Stimulated activated CD4-positive, alpha-beta T cell treated with anti-CD3 and anti-CD28 coated beads, Interleukin-2, amount 100 ng/mL, for 4 hours (primary cell): Measurements from ENCODE around the gene ABCC1.
A peak's percentile ranks its signal among the peaks of the same experiment; 100 is the strongest.
"Not testable (repeated sequence)": the region's sequence is repeated elsewhere in the genome, so short reads cannot be mapped to it uniquely, and the experiment has no call there.

ENCODE experiments used
- DNase-seq: peaks from one replicate; pipeline ENCODE4 v3.0.0-alpha.2; 2020; ENCODE audit warnings: low read depth

ABCC1 gene

DNA sequence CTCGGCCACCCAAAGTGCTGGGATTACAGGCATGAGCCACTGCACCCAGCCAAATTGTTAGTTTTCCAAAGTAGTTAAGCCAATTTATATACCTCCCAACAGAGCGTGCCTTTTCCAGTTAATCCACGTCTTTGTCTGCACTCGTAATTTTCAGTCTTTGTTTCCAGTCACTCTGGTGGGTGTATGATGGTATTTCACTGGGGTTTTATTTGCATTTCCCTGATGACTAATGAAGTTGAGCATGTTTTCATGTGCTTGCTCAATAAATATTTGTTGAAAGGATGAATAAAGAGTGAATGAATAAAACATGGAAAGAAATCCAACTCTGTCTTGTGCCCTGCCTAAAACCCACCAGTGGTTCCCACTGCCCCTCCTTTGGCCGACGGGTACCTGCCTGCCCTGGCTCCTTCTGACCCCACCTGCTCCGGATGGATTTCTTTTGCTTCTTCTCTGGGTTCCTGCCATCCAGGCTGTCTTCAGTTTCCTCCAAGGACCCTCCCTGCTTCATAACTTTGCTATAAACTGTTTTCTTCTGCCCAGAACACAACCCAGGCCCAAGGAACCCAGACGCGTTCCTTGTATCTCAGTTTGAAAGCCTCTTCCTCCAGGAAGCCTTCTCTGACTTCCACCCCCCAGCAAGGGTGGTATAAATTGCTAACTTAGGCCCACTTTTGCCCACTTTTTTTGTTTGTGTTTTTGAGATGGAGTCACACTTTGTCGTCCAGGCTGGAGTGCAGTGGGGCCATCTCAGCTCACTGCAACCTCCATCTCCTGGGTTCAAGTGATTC, 3.0 kb upstream of the ABCC1 start:
- DNase-seq, result no peak

DNA sequence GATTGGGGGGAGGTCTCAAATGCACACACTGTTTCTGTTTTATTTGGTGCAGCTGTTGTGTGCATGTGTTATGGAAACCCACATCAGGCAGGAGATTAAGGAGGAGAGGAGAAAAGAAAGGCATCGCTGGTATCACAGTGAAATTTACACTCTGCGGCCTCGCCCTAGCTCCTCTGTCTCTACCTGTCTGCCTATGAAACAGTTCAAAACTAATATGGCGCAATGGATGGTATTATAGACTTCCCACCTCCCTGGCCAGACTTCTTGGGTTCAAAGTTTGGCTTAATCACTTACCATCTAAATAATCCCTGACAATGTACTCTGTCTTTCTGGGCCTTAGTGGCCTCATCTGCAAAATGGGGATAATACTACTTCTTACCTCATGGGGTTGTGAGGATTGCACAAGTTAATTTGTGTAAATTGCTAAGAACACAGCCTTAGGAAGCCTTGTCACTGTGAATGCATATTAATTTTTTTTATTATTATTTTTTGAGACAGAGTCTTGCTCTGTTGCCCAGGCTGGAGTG, 1.4 kb upstream of the ABCC1 start:
- DNase-seq, result no peak

DNA sequence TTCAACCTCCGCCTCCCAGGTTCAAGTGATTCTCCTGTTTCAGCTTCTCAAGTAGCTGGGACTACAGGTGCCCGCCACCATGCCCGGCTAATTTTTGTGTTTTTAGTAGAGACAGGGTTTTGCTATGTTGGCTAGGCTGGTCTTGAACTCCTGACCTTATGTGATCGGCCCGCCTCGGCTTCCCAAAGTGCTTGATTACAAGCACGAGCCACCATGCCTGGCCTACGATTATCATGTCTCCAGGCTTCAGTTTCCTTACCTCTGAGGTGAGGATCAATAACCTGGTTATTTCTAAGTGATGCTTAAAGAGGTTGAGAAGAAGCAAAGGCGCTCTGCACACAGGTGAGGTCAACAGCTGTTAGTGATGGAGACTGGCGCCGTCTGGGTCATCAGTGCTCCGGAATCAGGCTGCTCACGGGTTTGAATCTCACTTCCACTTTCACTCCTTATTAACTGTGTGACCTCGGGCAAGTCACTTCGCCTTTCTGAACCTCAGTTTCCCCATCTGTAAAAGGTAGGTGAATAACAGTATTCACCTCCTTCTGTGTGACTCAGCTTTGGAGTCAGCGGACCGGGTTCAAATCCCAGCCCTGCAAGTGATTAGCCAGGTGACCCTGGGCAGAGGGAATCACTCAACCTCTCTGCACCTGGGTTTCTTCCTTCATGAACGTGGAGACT, 745 bp upstream of the ABCC1 start:
- DNase-seq, result no peak

DNA sequence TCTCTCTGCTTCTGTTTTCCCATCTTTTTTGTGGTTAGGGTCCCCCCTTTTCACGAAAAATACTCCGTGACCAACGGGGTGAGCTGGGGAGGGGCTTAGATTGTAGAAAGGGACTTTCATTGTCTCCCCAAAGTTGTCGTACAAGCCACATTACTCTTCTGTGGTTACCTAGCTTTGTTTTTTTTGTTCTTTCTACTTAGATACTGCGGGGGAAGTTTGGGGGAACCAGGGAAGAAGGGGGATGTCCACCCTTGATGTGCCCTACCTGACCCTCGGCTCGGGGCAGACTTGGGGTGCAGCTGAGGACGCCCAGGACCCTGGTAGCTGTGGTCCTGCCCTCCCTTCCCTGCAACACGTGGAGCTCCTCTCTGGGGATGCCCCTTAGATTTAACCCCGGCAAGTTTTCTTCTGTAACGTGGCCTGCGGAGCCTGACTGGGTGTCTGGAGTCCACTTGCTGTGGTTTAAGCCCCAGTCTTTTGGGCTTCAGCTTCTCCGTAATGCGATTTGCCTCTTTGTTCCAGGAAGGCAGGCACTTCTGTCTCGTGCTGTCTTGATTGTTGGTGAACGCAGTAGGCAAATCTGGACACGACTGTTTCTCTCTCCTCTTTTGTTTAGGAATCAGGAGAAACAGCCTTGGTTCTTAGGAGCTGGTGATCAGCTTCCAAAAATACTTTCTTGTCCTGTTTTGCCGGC, 892 bp downstream of the ABCC1 start:
- DNase-seq, result peak; percentile 14

DNA sequence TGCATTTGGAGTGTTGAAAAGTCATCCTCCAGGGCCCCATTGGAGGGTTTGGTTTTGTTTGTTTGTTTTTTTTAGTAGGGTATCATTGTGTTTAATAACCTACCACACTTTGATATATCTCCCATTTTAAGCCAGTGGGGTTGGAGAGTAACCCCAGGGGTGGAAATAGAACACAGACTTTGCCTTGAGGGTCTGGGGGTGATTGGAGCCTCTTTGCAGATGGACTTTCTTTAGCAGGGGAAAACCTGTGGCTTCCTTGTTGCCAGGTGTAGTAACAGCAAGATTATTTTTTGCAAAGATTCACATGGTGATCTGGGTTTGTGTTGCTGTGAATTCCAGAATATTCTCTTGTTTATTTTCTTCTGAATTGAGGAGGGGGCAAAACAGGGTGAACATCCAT, 1.5 kb downstream of the ABCC1 start:
- DNase-seq, result no peak

DNA sequence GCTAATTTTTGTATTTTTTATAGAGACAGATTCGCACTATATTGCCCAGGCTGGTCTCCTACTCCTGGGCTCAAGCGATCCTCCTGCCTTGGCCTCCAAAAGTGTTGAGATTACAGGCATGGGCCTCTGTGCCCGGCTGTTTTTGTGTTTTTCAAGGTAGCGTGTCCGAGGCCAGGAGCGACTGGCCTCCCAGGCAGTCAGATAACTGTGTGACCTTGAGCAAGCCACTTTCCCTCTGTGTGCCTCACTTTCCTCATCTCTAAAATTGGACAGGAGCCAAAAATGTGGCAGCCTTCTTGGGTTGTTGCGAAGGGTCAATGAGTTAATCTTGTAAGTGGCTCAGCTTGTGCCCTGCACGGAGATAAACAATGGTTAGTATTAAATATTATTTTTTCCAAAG, 2.4 kb downstream of the ABCC1 start:
- DNase-seq, result no peak

DNA sequence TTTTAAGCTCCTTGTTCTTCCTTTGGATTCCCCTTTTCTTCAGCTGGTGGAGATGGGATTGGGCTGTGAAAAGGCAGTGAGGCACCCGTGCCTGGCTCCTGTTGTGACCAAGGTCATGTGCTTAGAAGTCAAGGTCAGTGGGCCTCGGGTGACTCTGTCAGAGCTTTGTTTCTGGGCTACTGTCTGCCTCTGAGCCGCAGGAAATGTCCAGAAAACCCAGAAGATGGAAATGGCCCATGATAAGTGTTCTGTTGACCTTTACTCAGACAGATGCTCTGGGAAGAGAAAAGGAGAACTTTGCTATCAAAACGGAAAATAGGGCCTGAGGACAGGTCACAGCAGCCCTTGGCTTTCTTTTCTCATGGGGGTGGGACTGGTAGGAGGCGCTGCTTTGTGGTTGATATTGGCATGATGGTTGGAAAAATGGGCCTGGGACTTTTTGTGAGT, 2.9 kb downstream of the ABCC1 start:
- no peak for DNase-seq

DNA sequence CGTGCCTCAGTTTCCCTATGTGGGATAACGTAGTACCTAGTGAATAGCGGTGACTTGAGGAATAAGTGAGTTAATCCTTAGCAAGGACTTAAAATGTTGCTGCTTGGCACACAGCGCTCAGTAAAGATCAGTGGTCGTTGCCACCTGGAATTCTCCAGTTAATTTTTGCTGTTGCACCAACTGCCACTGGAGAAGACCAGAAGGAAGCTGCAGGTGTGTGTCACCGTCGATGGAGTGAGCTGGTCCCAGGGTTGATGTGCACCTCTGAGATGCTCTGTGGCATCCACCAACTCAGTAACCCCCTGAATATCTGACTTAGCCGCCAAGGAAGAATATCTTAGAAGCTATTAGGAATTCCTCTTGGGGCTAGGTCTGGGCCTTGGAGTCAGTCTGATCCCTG, 4.1 kb downstream of the ABCC1 start:
- no peak for DNase-seq

DNA sequence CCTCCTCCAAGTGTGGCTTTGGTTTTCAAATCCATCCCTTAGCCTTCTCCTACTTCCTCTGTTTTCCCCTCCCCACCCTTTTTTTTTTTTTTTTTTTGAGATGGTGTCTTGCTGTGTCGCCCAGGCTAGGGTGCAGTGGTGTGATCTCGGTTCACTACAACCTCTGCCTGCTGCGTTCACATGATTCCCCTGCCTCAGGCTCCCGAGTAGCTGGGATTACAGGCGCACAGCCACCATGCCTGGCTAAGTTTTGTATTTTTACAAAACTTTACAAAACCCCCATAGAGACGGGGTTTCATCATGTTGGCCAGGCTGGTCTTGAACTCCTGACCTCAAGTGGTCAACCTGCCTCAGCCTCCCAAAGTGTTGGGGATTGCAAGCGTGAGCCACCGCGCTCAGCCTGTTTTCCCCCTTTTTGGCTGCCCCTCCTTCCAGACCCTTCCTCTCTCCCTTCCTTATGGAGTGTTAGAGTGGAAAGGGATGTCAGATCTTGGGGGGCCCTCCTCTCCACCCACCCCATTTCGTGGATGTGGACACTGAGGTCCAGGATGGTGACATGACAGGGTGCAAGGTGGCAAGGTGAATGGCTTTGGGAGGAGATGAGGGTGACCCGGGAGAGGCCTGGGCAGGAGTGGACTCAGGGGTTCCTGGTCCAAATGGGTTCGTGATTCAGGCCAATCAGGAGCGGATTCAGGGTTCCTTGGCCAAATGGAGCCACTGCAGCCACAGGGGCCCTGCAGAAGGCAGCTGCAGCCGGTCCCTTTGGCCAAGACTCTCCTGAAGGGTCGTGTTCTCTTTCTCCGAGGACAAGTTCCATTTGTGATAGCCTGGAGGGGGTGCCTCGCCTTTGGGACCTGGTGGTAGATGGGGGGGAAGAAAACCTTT, 4.8 kb downstream of the ABCC1 start:
- DNase-seq, result no peak

DNA sequence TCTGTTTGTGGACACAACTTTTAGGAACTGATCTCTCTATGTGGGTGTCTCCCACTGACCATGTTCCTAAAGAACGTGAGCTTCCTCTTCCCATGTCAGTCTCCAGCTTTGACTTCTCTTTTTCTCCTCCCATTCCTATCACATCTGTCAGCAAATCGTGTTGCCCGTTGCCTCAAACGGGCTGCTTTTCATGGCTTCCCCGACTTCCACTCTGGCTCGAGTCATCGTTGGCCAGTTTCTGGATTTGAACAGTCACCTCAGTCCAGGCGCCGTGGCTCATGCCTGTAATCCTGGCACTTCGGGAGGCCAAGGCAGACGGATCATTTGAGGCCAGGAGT, 5.4 kb downstream of the ABCC1 start:
- no peak for DNase-seq

DNA sequence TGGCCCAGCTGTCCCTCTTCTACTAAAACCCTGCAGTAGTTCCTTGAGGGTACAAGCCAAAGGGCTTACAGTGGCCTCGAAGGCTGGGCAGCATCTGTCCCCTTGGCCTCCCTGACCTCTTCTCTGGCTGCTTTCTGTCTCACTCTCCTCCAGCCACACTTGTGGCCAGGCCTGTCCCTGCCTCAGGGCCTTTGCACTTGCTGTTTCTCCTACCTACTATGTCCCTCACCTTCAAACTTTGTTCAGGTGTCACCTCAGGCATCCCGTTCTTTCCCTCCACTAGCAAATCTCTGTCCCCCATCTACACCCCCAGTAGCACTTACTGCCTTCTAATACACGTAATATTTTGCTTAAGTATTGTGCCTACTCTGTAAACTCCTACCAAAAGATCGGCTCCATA, 6.0 kb downstream of the ABCC1 start:
- DNase-seq, result no peak

DNA sequence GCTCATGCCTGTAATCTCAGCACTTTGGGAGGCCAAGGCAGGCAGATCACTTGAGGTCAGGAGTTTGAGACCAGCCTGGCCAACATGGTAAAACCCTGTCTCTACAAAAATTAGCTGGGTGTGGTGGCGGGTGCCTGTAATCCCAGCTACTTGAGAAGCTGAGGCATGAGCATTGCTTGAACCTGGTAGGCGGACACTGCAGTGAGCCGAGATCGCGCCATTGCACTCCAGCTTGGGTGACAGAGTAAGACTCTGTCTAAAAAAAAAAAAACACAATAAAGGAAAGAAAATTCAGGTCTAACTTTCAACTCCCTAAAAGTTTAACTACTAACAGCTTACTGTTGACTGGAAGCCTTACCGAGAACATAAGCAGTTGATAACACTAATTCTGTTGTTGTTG, 6.7 kb downstream of the ABCC1 start:
- not testable (repeated sequence) for DNase-seq

DNA sequence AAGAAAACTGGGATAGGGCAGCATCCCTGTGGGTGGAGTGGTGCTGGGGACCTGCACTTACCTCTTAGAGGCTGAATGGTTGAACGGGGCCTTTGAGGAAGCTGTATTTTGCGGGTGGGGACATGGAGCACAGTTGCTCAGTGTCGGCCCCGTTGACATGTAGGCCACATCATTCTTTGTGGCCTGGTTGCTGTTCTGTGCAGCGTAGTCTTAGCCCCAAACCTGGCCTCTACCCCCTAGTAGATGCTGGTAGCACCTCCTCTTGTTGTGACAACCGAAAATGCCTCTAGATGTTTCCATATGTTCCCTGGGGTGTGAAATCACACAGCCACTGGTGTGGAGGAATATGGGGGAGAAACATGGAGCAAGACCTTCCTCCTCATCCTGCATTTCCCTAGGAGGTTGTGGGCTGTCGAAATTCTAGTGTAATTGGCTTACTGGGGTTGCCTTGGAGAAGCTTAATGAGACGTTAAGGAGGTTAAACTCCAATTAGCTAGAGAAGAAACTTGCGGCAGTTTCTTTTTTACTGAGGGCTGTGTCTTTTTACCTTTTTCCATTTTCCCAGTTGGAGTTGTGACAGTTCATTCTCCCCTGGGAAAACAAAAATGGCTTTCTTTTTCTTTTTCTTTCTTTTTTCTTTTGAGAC, 9.4 kb downstream of the ABCC1 start:
- DNase-seq, result no peak

DNA sequence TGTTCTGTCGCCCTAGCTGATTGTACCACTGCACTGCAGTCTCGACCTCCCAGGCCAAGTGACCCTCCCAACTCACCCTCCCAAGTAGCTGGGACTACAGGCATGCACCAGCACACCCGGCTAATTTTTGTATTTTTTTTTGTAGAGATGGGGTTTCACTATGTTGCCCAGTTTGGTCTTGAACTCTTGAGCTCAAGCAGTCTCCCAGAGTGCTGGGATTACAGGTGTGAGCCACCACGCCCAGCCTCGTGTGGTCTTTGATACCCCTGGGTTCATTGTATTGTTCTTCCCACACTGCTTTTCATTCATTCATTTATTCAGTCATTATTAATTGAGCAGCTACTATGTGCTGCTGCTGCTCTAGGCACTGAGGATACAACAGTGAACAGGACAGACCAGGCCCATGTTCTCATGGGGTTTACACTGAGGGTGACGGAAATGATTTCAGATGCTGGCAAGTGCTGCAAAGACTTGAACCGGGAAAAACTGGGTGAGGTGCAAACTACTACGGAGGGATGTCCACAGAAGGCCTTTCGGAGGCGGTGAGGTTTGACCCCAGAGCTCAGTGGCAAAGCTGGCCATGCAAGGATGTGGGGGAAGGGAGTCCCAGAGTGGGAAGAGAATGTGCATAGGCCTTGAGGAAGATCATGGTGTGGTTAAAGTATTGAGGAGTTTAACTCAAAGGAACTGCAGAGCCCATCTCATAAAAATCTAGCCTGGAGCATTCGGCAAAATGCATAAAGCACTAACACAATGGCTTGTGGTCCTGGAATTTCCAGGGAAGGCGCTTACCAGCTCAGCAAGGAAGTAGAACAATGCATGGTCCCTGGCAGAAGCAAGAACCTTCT, 10.9 kb downstream of the ABCC1 start:
- no peak for DNase-seq

DNA sequence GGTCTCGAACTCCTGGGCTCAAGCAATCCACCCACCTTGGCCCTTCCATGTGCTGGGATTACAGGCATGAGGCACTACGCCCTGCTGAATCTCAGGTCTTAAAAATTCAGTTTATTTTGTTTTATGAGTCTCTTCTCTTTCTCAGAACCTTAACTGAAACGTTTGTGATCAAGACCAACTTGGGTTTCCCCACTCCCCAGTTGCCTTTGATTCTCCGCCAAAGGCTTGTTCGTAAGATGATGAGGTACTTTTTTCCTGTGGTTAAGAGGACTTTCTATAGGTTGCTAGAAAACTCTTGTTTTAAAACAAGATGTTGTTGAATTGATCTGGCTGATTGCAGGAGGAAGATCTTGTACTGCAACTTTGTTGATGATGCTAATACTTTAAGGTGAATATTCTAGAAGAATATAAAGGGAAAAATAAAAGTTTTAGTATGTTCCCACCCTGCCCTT, 11.7 kb downstream of the ABCC1 start:
- peak; percentile 71 for DNase-seq

DNA sequence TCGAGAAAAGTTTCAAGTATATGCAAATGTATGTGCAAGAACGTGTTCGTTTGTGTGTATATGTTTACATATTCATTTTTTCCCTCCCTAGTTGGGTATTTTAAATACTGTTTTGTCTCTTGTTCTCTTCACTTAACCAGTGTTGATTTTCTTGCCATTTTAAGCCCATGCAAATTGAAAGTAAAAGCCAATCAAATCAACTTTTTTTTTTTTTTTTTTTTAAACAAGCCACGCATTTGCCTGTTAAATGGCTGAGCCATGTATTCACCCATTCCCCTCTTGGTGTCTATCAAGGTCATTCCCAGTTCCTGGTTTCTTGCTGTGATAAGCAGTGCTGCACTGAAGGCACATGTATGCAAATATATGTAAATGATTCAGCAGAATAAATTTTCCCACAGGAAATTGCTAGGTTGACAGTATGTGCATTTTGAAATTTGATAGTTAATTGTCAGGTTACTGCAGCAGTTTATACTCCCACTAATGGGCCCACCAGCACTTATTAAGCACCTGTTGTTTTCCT, 12.2 kb downstream of the ABCC1 start:
- no peak for DNase-seq

DNA sequence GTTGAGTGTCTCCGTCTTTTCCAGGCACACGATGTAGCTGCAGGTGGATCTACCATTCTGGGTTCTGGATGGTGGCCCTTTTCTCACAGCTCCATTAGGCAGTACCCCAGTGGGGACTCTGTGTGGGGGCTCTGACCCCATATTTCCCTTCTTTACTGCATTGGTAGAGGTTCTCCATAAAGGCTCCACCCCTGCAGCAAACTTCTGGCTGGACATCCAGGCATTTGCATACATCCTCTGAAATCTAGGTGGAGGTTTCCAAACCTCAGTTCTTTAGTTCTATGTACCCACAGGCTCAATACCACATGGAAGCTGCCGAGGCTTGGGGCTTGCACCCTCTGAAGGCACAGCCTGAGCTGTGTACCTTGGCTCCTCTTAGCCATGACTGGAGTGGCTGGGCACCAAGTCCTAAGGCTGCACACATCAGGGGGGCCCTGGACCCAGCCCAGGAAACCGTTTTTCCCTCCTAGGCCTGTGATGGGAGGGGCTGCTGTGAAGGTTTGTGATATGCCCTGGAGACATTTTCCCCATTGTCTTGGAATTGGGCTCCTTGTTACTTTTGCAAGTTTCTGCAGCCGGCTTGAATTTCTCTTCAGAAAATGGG, 14.0 kb downstream of the ABCC1 start:
- DNase-seq, result no peak

DNA sequence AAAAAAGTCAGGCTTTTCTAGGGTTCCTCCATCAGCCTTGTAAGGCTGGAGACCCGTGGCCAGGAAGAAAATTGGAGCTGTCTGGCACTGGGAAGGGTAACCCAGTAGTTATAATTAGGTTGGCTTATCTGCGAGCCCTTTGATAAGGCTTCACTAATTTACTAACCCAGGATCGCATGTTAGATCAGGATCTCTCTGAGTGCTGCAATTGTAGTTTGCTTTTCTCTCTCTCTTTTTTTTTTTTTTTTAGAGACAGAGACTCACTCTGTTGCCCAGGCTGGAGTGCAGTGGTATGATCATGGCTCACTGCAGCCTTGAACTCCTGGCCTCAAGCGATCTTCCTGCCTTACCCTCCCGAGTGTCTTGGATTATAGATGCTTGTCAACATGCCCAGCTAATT, 17.0 kb downstream of the ABCC1 start:
- DNase-seq, result no peak

DNA sequence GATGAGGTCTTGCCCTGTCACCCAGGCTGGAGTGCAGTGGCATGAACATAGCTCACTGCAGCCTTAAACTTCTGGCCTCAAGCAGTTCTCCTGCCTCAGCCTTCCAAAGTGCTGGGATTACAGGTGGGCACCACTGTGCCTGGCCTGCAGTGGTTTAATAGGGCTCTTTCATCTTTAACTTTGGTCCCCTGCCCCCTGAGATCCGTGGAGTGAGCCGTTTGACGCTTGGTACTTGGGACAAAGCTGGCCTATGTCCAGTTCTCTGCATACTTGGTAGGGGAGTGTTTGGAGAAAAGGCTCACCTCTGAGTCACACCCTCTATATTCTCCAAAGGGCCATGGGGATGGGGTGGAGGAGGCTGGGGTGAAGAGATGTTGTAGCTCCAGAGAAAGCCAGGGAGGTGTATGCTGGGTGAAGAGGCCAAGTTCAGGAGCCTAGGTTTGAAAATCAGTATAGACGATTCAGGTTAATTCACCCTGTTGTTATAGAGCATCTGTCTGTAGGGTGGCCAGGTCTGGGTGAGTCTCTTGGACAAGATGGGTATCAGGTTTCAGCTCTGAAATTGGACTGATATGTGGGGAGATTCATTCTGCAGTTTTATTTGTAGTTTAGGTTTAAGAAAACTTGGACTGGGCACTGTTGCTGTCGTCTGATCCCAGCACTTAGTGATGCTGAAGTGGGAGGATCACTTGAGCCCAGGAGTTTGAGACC, 17.6 kb downstream of the ABCC1 start:
- DNase-seq, result no peak
